ENCODE measurements around the gene EXOC2. TPM values are rescaled to one million over a fixed set of nuclear protein-coding genes. Genes with fewer than 3 reads are reported as not detected.

Gene EXOC2
- total RNA-seq, 1 experiment from 2014 or later, result 24.5 TPM

GRCh38 chr6:484086-484745 lies 208.7 kb downstream of the EXOC2 start (continued):
- TF ChIP-seq REST (IDR thresholded peaks at IDR 0.05; ENCODE audit: low read depth), result no peak

GRCh38 chr6:475314-475713 lies 217.6 kb downstream of the EXOC2 start:
- intact Hi-C loops (cut with micrococcal nuclease), result no loop called here
- POLR2A ChIA-PET, result no interaction called here
- no TSS peak for BruUV-seq (replicated peaks)
- TF ChIP-seq FOSL1 (IDR thresholded peaks at IDR 0.05; ENCODE audit: low read depth) (no peak), POLR2AphosphoS5 (IDR thresholded peaks at IDR 0.05; ENCODE audit: low read depth, low read length) (no peak), MAX (IDR thresholded peaks at IDR 0.05) (no peak), ZNF274 (IDR thresholded peaks at IDR 0.05; ENCODE audit: low read depth, low read length) (no peak), CTCF (IDR thresholded peaks at IDR 0.05 in 2 of 3, conservative IDR thresholded peaks at IDR 0.05 in 1 of 3; ENCODE audit: borderline replicate concordance in 1 of 3, insufficient read depth in 1 of 3, low read depth in 2 of 3, low read length in 2 of 3) (no peak), CEBPB (IDR thresholded peaks at IDR 0.05; ENCODE audit: low read depth) (no peak), YY1 (IDR thresholded peaks at IDR 0.05; ENCODE audit: extremely low read depth, insufficient replicate concordance, low read depth, low read length) (no peak), EZH2 (IDR thresholded peaks at IDR 0.05) (no peak), ZBTB33 (IDR thresholded peaks at IDR 0.05; ENCODE audit: extremely low read depth, insufficient replicate concordance, low read length) (no peak), REST (IDR thresholded peaks at IDR 0.05; ENCODE audit: low read depth) (no peak), JUND (IDR thresholded peaks at IDR 0.05) (no peak), POLR2A (IDR thresholded peaks at IDR 0.05; ENCODE audit: borderline replicate concordance, extremely low read depth, insufficient read depth, insufficient read length) (no peak)

More at GRCh38 chr6:475314-475713, 217.6 kb downstream of the EXOC2 start:
- CTCF ChIA-PET, result no interaction called here
- H4K20me1 ChIP-seq (ENCODE audit: insufficient read depth), result no peaks in the 10 kb centered on the region
- H2AFZ ChIP-seq (ENCODE audit: low read depth, low read length, poor library complexity, severe bottlenecking), result no peak overlapping the region
- DNase-seq (ENCODE audit: low read depth, low spot score), result no peak
- H3K79me2 ChIP-seq (ENCODE audit: insufficient read depth, low read length), result no peaks in the 10 kb centered on the region
- no peaks in the 10 kb centered on the region for H3K9me3 ChIP-seq (ENCODE audit: control insufficient read depth in 1 of 2, insufficient read depth in 1 of 2, low read depth in 1 of 2, low read length in 2 of 2)
- no peak overlapping the region for H3K27ac ChIP-seq (ENCODE audit: low read depth, low read length)
- no peaks in the 10 kb centered on the region for H3K4me1 ChIP-seq (ENCODE audit: control insufficient read depth in 1 of 2, insufficient read depth in 2 of 2, low read length in 2 of 2)
- no peaks in the 10 kb centered on the region for H3K36me3 ChIP-seq (ENCODE audit: control insufficient read depth in 1 of 2, insufficient read depth in 2 of 2, low read length in 2 of 2)
- H3K9ac ChIP-seq (ENCODE audit: low read length), result no peak overlapping the region
- RAD21 ChIA-PET (ENCODE audit: low non-redundant PET in 1 of 2, low total read pairs in 2 of 2, uncharacterized antibody in 2 of 2, unreplicated experiment in 2 of 2), result no interaction called here
- no peaks in the 10 kb centered on the region for H3K27me3 ChIP-seq (ENCODE audit: insufficient read depth, low read length)
- no peaks in the 10 kb centered on the region for H3K9me2 ChIP-seq (ENCODE audit: insufficient read depth)
- H3K4me3 ChIP-seq (replicated peaks in 1 of 2; ENCODE audit: low read depth in 1 of 2, low read length in 2 of 2), result no peak overlapping the region
- no peak overlapping the region for H3K4me2 ChIP-seq (ENCODE audit: low read length)
- ATAC-seq, result no peak

All from HCT116 (cell line).